ENCODE measurements around the gene SNX25.
"Not testable (repeated sequence)": the region's sequence is repeated elsewhere in the genome, so short reads cannot be mapped to it uniquely, and the experiment has no call there.

SNX25 gene

DNA sequence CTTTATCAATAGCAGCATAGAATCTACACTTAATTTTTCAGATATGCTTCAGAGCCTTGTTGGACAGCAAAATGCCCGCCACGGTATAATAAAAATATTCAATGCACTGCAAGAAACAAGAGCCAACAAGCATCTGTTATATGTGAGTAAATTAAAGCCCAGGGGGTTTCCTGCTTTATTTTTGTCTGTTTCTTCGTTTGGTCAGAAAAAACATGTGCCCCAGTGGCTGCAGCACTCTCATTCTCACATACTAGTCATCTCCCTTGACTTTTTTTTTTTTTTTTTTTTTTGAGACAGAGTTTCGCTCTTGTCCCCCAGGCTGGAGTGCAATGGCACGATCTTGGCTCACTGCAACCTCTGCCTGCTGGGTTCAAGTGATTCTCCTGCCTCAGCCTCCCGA lies 153.2 kb downstream of the SNX25 start:
- not testable (repeated sequence) for H3K9me3 Mint-ChIP-seq

DNA sequence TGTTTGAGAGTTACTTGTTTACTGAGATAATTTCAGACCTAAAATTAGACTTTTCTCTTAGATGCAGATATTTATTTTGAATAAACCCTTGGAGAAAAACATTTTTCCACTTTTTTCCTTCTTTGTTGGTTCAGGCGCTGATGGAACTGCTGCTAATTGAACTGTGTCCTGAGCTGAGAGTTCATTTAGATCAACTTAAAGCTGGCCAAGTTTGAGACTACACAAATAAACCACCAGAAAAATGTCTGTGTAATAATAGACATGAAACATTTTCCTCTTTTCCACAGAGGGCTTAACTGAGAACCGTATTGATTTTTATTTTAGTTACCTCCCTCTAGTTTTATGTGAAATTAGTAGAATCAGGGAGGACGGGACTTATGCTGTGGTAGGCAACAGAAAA lies 153.9 kb downstream of the SNX25 start:
- peaks cover 18% of the 10 kb centered on the region for H3K36me3 Mint-ChIP-seq (ENCODE audit: low read depth)
- H3K4me3 Mint-ChIP-seq = no peak overlapping the region
- H3K27me3 Mint-ChIP-seq = no peaks in the 10 kb centered on the region
- no peak overlapping the region for H3K27ac Mint-ChIP-seq
- no peaks in the 10 kb centered on the region for H3K9me3 Mint-ChIP-seq
- no peaks in the 10 kb centered on the region for H3K4me1 Mint-ChIP-seq (ENCODE audit: low read depth)

More for the DNA sequence above, 153.2 kb downstream of the SNX25 start:
- H3K4me1 Mint-ChIP-seq (ENCODE audit: low read depth); H3K4me3 Mint-ChIP-seq; H3K27ac Mint-ChIP-seq; H3K27me3 Mint-ChIP-seq: not testable (repeated sequence)
- H3K36me3 Mint-ChIP-seq (ENCODE audit: low read depth) = peaks cover 22% of the 10 kb centered on the region

DNA sequence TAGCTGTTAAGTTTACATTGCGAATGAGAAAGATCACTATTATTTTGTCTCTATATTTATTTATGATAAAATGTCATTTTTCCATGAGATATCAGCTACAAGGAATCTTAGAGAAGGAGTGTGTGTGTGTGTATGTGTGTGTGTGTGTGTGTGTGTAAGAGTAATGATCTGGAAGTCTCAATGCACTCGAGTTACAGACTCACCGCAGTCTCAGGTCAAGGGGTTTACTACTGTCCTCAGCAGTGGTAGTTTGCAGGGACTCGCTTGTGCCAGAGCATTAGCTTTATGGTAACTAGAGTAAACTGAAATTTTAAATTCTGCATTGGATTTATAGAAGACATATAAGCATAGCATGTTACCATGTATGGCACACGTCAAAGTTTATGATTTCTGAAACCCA lies 155.5 kb downstream of the SNX25 start:
- Mint-ChIP-seq H3K9me3 (no peaks in the 10 kb centered on the region), H3K27me3 (no peaks in the 10 kb centered on the region), H3K36me3 (ENCODE audit: low read depth) (peaks cover 10% of the 10 kb centered on the region), H3K4me1 (ENCODE audit: low read depth) (no peaks in the 10 kb centered on the region), H3K27ac (no peak overlapping the region), H3K4me3 (no peak overlapping the region)

DNA sequence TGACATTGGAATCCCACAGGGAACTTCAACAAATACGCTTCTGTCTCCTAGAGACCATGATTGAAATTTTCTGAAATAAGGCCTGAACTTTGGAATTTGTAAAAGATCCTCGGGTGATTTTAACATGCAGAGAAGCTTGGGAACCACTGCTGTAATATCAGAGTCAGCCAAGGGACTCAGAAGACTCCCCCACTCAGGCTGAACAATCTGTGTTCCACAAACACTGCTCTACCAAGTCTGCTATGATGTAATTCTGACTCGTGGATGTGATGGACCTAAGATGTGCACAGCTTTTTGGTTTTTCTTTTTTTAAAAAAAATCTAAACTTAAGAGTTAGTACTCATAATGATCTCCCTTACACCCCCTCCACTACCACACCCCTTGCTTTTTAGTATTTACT lies 160.3 kb downstream of the SNX25 start:
- Mint-ChIP-seq H3K4me1 (ENCODE audit: low read depth) (no peaks in the 10 kb centered on the region), H3K9me3 (no peaks in the 10 kb centered on the region), H3K27me3 (no peaks in the 10 kb centered on the region), H3K27ac (no peak overlapping the region), H3K36me3 (ENCODE audit: low read depth) (peaks cover 14% of the 10 kb centered on the region), H3K4me3 (no peak overlapping the region)

DNA sequence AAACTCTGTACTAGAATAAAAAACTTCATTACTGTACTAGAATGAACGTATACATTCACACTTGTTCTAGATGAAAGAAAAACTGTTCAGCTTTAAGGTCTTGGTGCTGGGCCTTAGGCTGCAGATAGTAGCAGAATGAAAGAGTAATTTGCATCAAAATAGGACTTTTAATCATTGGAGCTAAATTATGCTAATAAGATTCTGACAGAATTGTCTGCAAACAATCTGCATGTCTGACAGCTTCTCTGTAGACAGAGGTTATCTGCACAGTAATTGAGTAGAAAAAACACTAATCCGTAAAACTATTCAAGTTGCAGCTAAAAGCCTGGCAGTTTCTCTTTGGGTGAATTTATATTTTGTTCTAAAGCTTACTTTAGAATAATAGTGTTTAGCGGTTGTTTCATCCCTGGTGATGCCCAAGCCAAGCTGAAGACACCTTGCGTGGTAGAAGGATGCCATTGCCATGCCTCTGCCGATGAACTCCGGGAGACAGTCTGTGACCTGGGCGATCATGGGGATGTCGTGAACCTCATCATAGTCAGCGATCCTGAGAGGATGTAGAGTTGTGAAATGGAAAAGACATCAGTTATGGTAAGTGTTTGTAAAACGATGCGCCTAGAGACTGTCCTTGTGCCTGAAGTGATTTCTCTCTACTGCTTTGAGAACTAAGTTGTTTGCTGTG lies 161.0 kb downstream of the SNX25 start:
- no peaks in the 10 kb centered on the region for H3K4me1 Mint-ChIP-seq (ENCODE audit: low read depth)
- peaks cover 14% of the 10 kb centered on the region for H3K36me3 Mint-ChIP-seq (ENCODE audit: low read depth)
- no peaks in the 10 kb centered on the region for H3K27me3 Mint-ChIP-seq
- H3K9me3 Mint-ChIP-seq = no peaks in the 10 kb centered on the region
- H3K27ac Mint-ChIP-seq = no peak overlapping the region
- no peak overlapping the region for H3K4me3 Mint-ChIP-seq

DNA sequence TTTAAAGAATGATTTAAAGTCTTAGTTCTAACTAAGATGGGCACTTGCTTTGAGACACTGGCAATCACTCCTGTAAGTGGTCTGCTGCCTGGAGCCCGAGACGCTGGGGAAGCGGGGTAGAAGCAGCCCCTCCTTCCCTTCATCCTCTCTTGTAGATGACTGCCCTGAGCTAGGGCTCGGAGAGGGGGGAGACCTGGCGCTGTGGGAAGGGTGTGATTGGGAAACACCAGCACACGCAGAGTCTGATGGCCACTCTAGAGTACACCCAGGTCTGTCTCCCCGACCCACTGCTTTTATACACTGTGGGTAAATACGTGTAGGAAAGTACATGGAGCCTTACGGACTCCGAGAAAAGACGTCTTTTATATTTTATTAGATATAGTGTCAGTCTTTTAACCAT lies 162.3 kb downstream of the SNX25 start:
- no peaks in the 10 kb centered on the region for H3K27me3 Mint-ChIP-seq
- no peak overlapping the region for H3K4me3 Mint-ChIP-seq
- H3K27ac Mint-ChIP-seq = no peak overlapping the region
- H3K36me3 Mint-ChIP-seq (ENCODE audit: low read depth) = peaks cover 14% of the 10 kb centered on the region
- no peaks in the 10 kb centered on the region for H3K4me1 Mint-ChIP-seq (ENCODE audit: low read depth)
- H3K9me3 Mint-ChIP-seq = no peaks in the 10 kb centered on the region

DNA sequence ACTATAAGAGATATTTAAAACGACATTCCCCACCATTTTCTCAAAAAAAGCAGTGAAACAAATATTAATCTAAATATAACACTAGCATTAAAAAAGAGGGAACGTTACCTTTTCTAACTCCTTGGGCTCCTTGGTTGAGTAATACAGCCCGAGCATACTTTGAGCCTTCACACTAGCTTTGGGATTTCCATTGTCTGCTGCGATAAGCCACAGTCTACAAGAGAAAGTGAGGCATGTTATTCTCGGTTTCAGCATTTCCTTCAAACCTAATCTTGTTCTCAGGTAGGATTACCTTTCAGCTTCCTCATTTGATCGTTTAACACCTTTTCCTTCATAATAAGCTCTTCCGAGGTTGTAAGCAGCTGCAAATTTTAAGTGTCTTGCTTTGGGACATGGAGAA lies 164.6 kb downstream of the SNX25 start:
- Mint-ChIP-seq H3K27ac (no peak overlapping the region), H3K9me3 (no peaks in the 10 kb centered on the region), H3K4me1 (ENCODE audit: low read depth) (no peaks in the 10 kb centered on the region), H3K4me3 (no peak overlapping the region), H3K27me3 (no peaks in the 10 kb centered on the region), H3K36me3 (ENCODE audit: low read depth) (peaks cover 14% of the 10 kb centered on the region)

DNA sequence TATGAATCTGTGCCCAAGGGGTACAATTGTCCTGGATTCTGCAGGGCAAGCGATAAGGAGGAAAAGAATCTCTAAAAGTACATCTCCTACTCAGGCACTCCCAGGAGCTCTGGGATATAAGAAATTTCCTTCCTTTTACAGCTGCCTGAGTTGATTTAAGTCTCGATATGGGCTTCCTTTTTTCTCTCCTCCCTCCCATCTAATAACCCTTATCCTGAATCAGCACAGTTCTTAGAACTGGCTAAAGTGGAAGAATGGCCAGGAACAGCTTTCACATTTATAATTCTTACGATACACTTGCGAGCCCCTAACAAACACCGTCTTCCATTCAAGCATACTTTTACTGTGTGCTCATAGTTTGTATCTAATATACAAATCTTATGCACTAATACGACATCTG lies 165.2 kb downstream of the SNX25 start:
- H3K4me1 Mint-ChIP-seq (ENCODE audit: low read depth) = no peaks in the 10 kb centered on the region
- no peaks in the 10 kb centered on the region for H3K9me3 Mint-ChIP-seq
- no peak overlapping the region for H3K27ac Mint-ChIP-seq
- no peak overlapping the region for H3K4me3 Mint-ChIP-seq
- no peaks in the 10 kb centered on the region for H3K27me3 Mint-ChIP-seq
- H3K36me3 Mint-ChIP-seq (ENCODE audit: low read depth) = peaks cover 14% of the 10 kb centered on the region

DNA sequence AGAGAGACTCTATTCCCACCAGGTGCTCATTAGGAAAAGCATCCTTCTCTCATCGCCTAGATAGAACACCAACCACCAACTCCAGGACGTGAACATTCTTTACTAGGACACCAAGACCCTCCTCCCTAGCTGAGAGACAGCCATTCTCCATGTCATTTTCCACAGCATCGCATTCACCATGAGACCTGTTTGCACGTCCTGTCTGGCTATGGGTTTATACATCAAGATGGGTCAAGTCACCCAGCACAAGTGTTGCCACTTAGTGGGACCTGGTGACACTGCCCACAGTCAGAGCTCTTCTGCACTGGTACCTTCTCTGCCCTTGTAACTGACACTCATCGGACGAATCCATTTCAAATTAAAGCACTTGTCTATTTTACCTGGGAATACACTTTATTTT lies 168.9 kb downstream of the SNX25 start:
- Mint-ChIP-seq H3K9me3 (peaks cover 8% of the 10 kb centered on the region), H3K4me3 (no peak overlapping the region), H3K27ac (no peak overlapping the region), H3K4me1 (ENCODE audit: low read depth) (no peaks in the 10 kb centered on the region), H3K36me3 (ENCODE audit: low read depth) (peaks cover 14% of the 10 kb centered on the region), H3K27me3 (no peaks in the 10 kb centered on the region)

DNA sequence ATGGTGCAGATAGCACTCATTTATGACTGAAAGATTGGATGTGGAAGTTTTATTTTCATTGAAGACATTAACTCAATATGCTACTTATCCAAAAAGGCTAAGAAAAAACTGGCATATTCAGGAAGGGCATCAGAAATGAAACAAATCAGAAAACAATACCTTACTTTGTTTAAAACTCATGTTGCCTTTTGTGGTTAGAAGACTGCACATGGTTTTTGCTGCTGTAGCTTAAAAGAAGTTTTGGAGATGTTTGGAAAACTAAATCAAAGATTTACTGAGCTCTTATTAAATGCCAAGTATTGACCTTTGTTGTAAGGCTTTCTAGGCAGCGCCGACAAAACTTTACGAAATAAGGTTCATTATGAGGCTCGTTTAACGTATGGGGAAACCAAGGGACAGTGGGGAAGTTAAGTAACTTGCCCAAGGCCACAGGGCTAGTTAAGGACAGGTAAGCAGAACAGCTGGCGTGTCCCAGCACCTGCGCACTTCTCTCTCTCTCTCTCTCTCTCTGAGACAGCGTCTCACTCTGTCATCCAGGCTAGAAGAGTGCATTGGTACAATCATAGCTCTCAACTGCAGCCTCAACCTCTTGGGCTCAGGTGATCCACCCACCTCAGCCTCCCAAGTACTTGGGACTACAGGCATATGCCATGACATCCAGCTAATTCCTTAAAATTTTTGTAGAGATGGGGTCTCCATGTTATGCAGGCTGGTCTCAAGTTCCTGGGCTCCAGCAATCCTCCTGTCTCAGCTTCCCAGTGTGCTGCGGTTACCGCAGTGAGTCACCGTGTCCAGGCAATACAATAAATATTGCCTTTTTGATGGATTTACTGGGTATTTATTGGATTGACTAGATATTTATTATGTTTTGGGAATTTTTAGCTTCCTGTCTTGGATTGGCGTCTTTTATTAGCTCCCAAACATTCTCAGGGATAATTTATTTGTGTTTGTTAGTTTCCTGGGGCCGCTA lies 170.2 kb downstream of the SNX25 start:
- peaks cover 7% of the 10 kb centered on the region for H3K27me3 Mint-ChIP-seq
- no peak overlapping the region for H3K27ac Mint-ChIP-seq
- peaks cover 14% of the 10 kb centered on the region for H3K36me3 Mint-ChIP-seq (ENCODE audit: low read depth)
- H3K9me3 Mint-ChIP-seq = peaks cover 8% of the 10 kb centered on the region
- peaks cover 3% of the 10 kb centered on the region for H3K4me1 Mint-ChIP-seq (ENCODE audit: low read depth)
- no peak overlapping the region for H3K4me3 Mint-ChIP-seq

DNA sequence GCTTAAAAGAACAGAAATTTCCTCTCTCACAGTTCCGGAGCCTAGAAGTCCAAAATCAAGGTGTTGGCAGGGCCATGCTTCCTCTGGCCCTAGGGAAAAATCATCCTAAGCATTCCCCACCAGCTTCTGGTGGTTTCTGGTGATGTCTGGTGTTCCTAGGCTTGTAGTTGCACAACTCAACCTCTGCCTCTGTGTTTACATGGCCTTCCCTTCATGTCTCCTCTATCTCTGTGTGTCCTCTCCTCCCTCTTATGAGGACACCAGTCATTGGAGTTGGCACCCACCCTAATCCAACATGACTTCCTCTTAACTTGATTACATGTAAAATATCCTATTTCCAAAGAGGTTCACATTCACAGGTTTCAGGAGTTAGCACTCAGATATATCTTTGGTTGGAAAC lies 170.9 kb downstream of the SNX25 start:
- Mint-ChIP-seq H3K27me3 (peaks cover 14% of the 10 kb centered on the region), H3K9me3 (peaks cover 8% of the 10 kb centered on the region), H3K4me1 (ENCODE audit: low read depth) (peaks cover 10% of the 10 kb centered on the region), H3K4me3 (no peak overlapping the region), H3K36me3 (ENCODE audit: low read depth) (peaks cover 14% of the 10 kb centered on the region), H3K27ac (no peak overlapping the region)

DNA sequence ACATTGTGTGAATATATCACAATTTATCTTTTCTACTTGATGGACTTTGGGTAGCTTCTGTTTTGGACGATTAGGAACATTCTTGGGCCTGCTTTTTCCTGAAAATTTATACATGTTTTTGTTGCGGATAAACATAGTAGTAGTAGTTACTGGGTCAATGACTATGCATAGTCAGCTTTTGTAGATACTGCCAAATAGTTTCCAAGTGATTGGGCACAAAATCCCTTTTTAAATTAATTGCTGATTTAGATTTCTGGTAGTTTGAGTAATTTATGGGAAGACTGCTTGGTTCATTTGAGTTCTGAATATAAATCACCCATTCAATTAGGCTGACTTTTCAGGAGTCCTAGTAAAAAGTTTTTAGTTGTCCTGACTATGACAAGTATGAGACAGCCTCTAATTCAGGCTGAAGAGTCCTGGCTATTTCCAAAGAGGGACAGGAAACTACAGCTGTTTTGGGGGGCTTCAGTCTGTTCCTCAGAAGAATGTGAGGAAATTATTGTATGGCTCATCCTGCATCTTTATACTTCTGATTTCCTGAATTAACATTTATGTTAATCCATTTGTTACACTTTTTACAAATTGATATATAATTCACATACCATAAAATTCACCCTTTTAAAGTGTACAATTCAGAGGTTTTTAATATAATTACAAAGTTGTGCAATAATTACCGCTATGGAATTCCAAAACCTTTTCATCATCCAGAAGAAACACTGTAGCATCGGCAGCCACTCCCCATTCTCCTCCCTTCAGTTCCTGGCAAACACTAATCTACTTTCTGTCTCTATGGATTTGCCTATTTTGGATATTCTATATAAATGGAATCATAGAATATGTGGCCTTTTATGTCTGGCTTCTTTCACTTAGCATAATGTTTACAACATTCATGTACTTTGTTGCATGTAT lies 172.1 kb downstream of the SNX25 start:
- no peak overlapping the region for H3K4me3 Mint-ChIP-seq
- peaks cover 8% of the 10 kb centered on the region for H3K9me3 Mint-ChIP-seq
- peaks cover 22% of the 10 kb centered on the region for H3K27me3 Mint-ChIP-seq
- peaks cover 14% of the 10 kb centered on the region for H3K36me3 Mint-ChIP-seq (ENCODE audit: low read depth)
- peaks cover 10% of the 10 kb centered on the region for H3K4me1 Mint-ChIP-seq (ENCODE audit: low read depth)
- no peak overlapping the region for H3K27ac Mint-ChIP-seq

DNA sequence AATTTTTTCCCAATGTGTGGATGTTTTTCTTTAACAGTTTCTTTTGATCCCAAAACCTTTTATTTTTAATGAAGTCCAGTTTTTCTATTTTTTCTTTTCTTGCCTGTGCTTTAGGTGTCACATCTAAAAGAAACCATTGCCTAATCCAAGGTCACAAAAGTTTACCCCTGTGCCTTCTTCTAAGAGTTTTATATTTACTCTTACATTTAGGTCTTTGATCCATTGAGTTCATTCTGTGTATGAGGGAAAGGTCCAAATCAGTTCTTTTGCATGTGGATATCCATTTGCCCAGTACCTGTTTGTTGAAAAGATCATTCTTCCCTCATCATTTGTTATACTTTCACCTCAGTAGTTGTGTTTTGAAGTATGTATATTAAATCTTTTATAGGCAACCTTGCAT lies 173.4 kb downstream of the SNX25 start:
- peaks cover 14% of the 10 kb centered on the region for H3K36me3 Mint-ChIP-seq (ENCODE audit: low read depth)
- peaks cover 8% of the 10 kb centered on the region for H3K9me3 Mint-ChIP-seq
- H3K27ac Mint-ChIP-seq = no peak overlapping the region
- peaks cover 10% of the 10 kb centered on the region for H3K4me1 Mint-ChIP-seq (ENCODE audit: low read depth)
- no peak overlapping the region for H3K4me3 Mint-ChIP-seq
- H3K27me3 Mint-ChIP-seq = peaks cover 22% of the 10 kb centered on the region

DNA sequence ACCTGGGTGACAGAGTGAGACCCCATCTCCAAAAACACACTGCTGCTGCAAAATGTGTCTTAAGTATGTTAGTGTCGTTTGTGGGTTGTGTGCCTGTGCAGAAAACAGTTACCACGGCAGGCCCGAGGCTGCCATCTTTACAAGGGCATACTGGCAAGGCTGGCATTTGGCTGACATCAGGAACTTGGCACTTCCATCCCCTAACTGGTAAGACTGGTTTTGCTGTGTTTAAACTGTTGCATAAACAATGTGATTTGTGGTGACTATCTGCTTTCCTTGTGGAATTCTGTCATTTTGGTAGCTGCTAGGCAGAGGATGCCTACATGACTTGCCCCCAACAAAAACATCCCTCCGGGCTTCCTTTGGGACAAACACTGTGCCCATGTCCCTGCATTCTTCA lies 174.1 kb downstream of the SNX25 start:
- H3K27me3 Mint-ChIP-seq = peaks cover 22% of the 10 kb centered on the region

DNA sequence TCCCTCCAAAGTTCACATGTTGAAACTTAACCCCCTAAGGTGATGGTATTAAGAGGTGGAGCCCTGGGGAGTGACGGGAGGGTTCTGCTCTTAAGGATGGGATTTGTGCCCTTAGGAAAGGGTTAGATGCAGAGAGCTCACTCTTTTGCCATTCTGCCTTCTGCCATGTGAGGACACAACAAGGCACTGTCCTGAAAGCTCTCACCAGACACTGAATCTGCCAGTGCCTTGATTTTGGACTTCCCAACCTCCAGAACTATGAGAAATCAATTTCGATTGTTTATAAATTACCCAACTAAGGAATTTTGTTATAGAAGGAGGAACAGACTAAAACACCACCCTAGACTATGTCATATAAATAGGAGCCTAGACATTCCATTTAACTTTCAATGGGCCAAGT lies 174.7 kb downstream of the SNX25 start:
- Mint-ChIP-seq H3K27ac (no peak overlapping the region), H3K4me3 (no peak overlapping the region), H3K4me1 (ENCODE audit: low read depth) (peaks cover 10% of the 10 kb centered on the region), H3K27me3 (peaks cover 22% of the 10 kb centered on the region), H3K9me3 (peaks cover 8% of the 10 kb centered on the region), H3K36me3 (ENCODE audit: low read depth) (peaks cover 14% of the 10 kb centered on the region)

More for the DNA sequence above, 174.1 kb downstream of the SNX25 start:
- peaks cover 14% of the 10 kb centered on the region for H3K36me3 Mint-ChIP-seq (ENCODE audit: low read depth)
- peaks cover 10% of the 10 kb centered on the region for H3K4me1 Mint-ChIP-seq (ENCODE audit: low read depth)
- H3K9me3 Mint-ChIP-seq = peaks cover 8% of the 10 kb centered on the region
- H3K4me3 Mint-ChIP-seq = no peak overlapping the region
- no peak overlapping the region for H3K27ac Mint-ChIP-seq

All from stimulated activated naive CD8-positive, alpha-beta T cell treated with anti-CD3 and anti-CD28 coated beads, Interleukin-15, Interleukin-2, amounts not matched to agents 100 ng/mL and 50 ng/mL, for 24 hours (primary cell).